ENCODE measurements around the gene STOX1. TPM values are rescaled to one million over a fixed set of nuclear protein-coding genes. Genes with fewer than 3 reads are reported as not detected.

Gene STOX1, protein sequence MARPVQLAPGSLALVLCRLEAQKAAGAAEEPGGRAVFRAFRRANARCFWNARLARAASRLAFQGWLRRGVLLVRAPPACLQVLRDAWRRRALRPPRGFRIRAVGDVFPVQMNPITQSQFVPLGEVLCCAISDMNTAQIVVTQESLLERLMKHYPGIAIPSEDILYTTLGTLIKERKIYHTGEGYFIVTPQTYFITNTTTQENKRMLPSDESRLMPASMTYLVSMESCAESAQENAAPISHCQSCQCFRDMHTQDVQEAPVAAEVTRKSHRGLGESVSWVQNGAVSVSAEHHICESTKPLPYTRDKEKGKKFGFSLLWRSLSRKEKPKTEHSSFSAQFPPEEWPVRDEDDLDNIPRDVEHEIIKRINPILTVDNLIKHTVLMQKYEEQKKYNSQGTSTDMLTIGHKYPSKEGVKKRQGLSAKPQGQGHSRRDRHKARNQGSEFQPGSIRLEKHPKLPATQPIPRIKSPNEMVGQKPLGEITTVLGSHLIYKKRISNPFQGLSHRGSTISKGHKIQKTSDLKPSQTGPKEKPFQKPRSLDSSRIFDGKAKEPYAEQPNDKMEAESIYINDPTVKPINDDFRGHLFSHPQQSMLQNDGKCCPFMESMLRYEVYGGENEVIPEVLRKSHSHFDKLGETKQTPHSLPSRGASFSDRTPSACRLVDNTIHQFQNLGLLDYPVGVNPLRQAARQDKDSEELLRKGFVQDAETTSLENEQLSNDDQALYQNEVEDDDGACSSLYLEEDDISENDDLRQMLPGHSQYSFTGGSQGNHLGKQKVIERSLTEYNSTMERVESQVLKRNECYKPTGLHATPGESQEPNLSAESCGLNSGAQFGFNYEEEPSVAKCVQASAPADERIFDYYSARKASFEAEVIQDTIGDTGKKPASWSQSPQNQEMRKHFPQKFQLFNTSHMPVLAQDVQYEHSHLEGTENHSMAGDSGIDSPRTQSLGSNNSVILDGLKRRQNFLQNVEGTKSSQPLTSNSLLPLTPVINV
- under 1 TPM in 1 of 3 donors, not detected in 2; 0.07 TPM for total RNA-seq
- 0.09 TPM for total RNA-seq (2013)

DNA sequence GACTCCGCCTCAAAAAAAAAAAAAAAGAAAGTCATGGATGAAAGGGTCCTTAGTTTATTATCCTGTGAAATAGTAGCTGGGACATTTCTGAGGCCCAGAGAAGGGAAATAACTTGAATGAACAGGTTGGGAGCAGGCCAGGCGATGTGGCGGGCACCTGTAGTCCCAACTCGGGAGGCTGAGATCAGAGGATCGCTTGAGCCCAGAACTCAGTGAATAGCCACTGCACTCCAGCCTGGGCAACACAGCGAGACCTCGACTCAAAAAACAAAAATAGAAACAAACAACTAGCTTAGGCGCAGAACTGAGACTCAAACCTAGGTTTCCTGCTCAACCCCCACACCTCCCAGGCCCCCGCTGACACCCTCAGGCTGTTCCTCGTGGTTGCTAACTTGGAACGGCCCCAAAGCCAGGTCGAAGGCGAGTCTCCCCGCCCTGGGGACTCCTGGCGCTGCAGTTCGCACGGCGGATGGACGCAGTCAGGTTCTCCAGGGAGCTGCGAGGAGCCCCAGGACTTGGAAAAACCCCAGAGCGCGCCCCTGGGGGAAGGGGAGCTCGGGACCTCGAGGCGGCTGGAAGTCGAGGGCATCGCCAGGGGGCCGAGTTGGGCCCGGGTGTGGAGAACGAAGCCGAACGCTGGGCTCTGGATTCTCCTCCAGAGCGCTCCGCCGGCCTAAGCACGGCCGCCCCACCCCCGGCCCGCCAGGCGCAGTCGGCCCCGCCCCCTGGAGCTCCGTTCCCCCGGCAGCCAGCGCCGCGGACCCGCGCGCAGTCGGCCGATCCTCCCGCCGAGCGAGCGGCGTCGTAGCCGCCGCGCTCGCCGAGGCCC is at the start of gene STOX1:
Gene STOX1, plus strand, starts transcription at position 768 of the 828 bp plus-strand sequence. CDS start 93 bp downstream, outside the sequence.
- peaks cover 7% of the 10 kb centered on the region for H3K4me1 ChIP-seq (ENCODE audit: control insufficient read depth, insufficient read depth, low read length)
- H3K9me3 ChIP-seq (ENCODE audit: control insufficient read depth, insufficient read depth, low read length), result no peaks in the 10 kb centered on the region
- ATAC-seq (peak; percentile 49 to 73 (median 70)), DNase-seq (peak; percentile 21 to 72)
- no peaks in the 10 kb centered on the region for H3K27me3 Mint-ChIP-seq (ENCODE audit: low read depth in 2 of 2)
- peak within 1 kb of the TSS; percentile 78 for H3K4me3 Mint-ChIP-seq
- intact Hi-C loops (cut with micrococcal nuclease), result no loop called here
- H3K36me3 ChIP-seq (ENCODE audit: control insufficient read depth, insufficient read depth, low read length), result no peaks in the 10 kb centered on the region
- TF ChIP-seq, protein P1, sequence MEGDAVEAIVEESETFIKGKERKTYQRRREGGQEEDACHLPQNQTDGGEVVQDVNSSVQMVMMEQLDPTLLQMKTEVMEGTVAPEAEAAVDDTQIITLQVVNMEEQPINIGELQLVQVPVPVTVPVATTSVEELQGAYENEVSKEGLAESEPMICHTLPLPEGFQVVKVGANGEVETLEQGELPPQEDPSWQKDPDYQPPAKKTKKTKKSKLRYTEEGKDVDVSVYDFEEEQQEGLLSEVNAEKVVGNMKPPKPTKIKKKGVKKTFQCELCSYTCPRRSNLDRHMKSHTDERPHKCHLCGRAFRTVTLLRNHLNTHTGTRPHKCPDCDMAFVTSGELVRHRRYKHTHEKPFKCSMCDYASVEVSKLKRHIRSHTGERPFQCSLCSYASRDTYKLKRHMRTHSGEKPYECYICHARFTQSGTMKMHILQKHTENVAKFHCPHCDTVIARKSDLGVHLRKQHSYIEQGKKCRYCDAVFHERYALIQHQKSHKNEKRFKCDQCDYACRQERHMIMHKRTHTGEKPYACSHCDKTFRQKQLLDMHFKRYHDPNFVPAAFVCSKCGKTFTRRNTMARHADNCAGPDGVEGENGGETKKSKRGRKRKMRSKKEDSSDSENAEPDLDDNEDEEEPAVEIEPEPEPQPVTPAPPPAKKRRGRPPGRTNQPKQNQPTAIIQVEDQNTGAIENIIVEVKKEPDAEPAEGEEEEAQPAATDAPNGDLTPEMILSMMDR (IDR thresholded peaks at IDR 0.05), result no peak
- peak within 1 kb of the TSS; percentile 40 for H3K4me3 ChIP-seq (ENCODE audit: low read length)
- H3K36me3 Mint-ChIP-seq, result no peaks in the 10 kb centered on the region
- peaks cover 0 to 6% of the 10 kb centered on the region in 2 donors for H3K4me1 Mint-ChIP-seq
- H3K27me3 ChIP-seq (ENCODE audit: control insufficient read depth, insufficient read depth, low read length), result peaks cover 2% of the 10 kb centered on the region
- H3K27ac ChIP-seq (ENCODE audit: low read length), result no peak within 1 kb of the TSS
- WGBS (ENCODE audit: insufficient coverage), result 6% methylated on average over 63 of the region's 63 CpGs
- no peak within 1 kb of the TSS for H3K27ac Mint-ChIP-seq
- H3K9me3 Mint-ChIP-seq, result no peaks in the 10 kb centered on the region

GRCh38 chr10:68781613-68782574 is 45.4 kb upstream of the STOX1 start:
- Mint-ChIP-seq H3K27ac (peak overlapping the region; percentile 25 to 76), H3K36me3 (peaks cover 29% of the 10 kb centered on the region)
- no peak overlapping the region for H3K4me3 ChIP-seq (ENCODE audit: low read length)

More at GRCh38 chr10:68781613-68782574, 45.4 kb upstream of the STOX1 start:
- no peak overlapping the region for H3K4me3 Mint-ChIP-seq
- H3K9me3 Mint-ChIP-seq, result no peaks in the 10 kb centered on the region
- Histone ChIP-seq H3K27me3 (ENCODE audit: control insufficient read depth, insufficient read depth, low read length) (no peaks in the 10 kb centered on the region), H3K9me3 (ENCODE audit: control insufficient read depth, insufficient read depth, low read length) (no peaks in the 10 kb centered on the region), H3K36me3 (ENCODE audit: control insufficient read depth, insufficient read depth, low read length) (peaks cover 48% of the 10 kb centered on the region), H3K27ac (ENCODE audit: low read length) (no peak overlapping the region), H3K4me1 (ENCODE audit: control insufficient read depth, insufficient read depth, low read length) (no peaks in the 10 kb centered on the region)
- peaks cover 5 to 8% of the 10 kb centered on the region in 2 donors for H3K4me1 Mint-ChIP-seq
- ATAC-seq (no peak), DNase-seq (no peak)
- WGBS (ENCODE audit: insufficient coverage), result 90% methylated on average over 5 of the region's 6 CpGs
- TF ChIP-seq, protein P1 (IDR thresholded peaks at IDR 0.05), result no peak
- intact Hi-C loops (cut with micrococcal nuclease), result no loop called here
- no peaks in the 10 kb centered on the region for H3K27me3 Mint-ChIP-seq (ENCODE audit: low read depth in 2 of 2)
